H1 (cell line): ENCODE measurements around the gene FGF18. TPM values are rescaled to one million over a fixed set of nuclear protein-coding genes. Genes with fewer than 3 reads are reported as not detected.

Source experiments
- ATF3 ChIP-seq: IDR thresholded peaks from 2 replicates; pipeline ENCODE4 v1.6.1; 2011; ENCODE audit warnings: low read depth, mild to moderate bottlenecking, low read length; ENCODE audit not compliant: insufficient read depth
- BCL11A ChIP-seq, 2 experiments: IDR thresholded peaks; one replicate each; pipeline ENCODE4 v1.6.1; 2011; ENCODE audit warnings: low read depth in 2 of 2, low read length in 2 of 2, mild to moderate bottlenecking in 2 of 2
- CBX8 ChIP-seq: fragments of 300-800, 300-1000 bp; sonication (generic); IDR thresholded peaks from 2 replicates; pipeline ENCODE4 v1.7.1; 2016; ENCODE audit warnings: low read depth, low read length, borderline replicate concordance
- HDAC2 ChIP-seq, 2 experiments: fragments of 300-600 bp in 1 of 2; sonication (generic) in 1 of 2; IDR thresholded peaks; 2 replicates each; pipeline ENCODE4 v1.6.1; 2011 to 2012; ENCODE audit warnings: low read depth in 2 of 2, low read length in 2 of 2, mild to moderate bottlenecking in 2 of 2, moderate library complexity in 2 of 2, borderline replicate concordance in 1 of 2, inconsistent platforms in 1 of 2
- NANOG ChIP-seq: IDR thresholded peaks from 2 replicates; pipeline ENCODE4 v1.6.1; 2011; ENCODE audit warnings: low read length, low read depth, mild to moderate bottlenecking, inconsistent platforms; ENCODE audit not compliant: insufficient read depth, poor library complexity, severe bottlenecking
- NRF1 ChIP-seq: IDR thresholded peaks from 2 replicates; pipeline ENCODE4 v1.6.1; 2011; ENCODE audit warnings: mild to moderate bottlenecking, low read depth, low read length, improper control_type of control experiment
- RNF2 ChIP-seq: fragments of 200-900, 300-1000 bp; sonication (generic); IDR thresholded peaks from 2 replicates; pipeline ENCODE4 v1.7.1; 2016; ENCODE audit warnings: borderline replicate concordance, low read depth, mild to moderate bottlenecking, antibody characterized with exemption, low read length; ENCODE audit not compliant: poor library complexity, severe bottlenecking; ENCODE audit errors: missing control alignments
- SUZ12 ChIP-seq: fragments of 200-600 bp; sonication (generic); IDR thresholded peaks from 2 replicates; pipeline ENCODE4 v1.6.1; 2012; ENCODE audit warnings: mild to moderate bottlenecking, inconsistent platforms, low read length, moderate library complexity, mixed read lengths
- polyA plus RNA-seq, 7 experiments: library from polyadenylated mRNA; depleted of rRNA in 3 of 7; stranded (reverse) in 5 of 7; unstranded in 2 of 7; fragments of >200 nt in 5 of 7; fragments of 200-250 nt in 2 of 7; gene quantifications; 1 replicate in 5 of 7; 2 replicates in 1 of 7; 4 replicates in 1 of 7; pipeline versions ENCODE4 v1.2.1 to v1.2.3, GENCODE V29; 2011 to 2013; ENCODE audit warnings: missing spikeins in 2 of 7, mixed read lengths in 2 of 7
- total RNA-seq: library from RNA; stranded (reverse); fragmentation: NEBNext Ultra II Directional; extraction: Animal tissue kit (Norgen Biotek cat#: 25700); gene quantifications from 2 replicates; pipeline ENCODE4 v1.2.1, GENCODE V29; 2021

The FGF18 gene
- total and polyA plus RNA-seq, 2 of the 8 experiments (the other 6 are each of a cell fraction or from before 2014, with no cell fraction given) = 0.54 to 1.3 TPM

GRCh38 chr5:171505473-171506043, 86.1 kb downstream of the FGF18 start (continued):
- TF ChIP-seq SUZ12 (no peak), ATF3 (no peak), NRF1 (no peak), RNF2 (no peak), NANOG (no peak), HDAC2 (IDR thresholded peaks at IDR 0.05; ENCODE audit: borderline replicate concordance in 1 of 2, low read depth in 2 of 2, low read length in 2 of 2) (no peak), CBX8 (no peak), BCL11A (IDR thresholded peaks at IDR 0.05; ENCODE audit: low read depth in 2 of 2, low read length in 2 of 2) (no peak)
